GM21737 (cell line): ENCODE results near the gene SIGMAR1.

ENCODE experiments used
- ATAC-seq: cut with Tn5 transposase; IDR thresholded peaks from one replicate; pipeline ENCODE4 v1.9.1; 2021; ENCODE audit warnings: mild to moderate bottlenecking, moderate library complexity; ENCODE audit not compliant: unreplicated experiment

The SIGMAR1 gene

GRCh38 chr9:34606190-34606589 lies 31.4 kb downstream of the SIGMAR1 start:
- no peak for ATAC-seq

DNA sequence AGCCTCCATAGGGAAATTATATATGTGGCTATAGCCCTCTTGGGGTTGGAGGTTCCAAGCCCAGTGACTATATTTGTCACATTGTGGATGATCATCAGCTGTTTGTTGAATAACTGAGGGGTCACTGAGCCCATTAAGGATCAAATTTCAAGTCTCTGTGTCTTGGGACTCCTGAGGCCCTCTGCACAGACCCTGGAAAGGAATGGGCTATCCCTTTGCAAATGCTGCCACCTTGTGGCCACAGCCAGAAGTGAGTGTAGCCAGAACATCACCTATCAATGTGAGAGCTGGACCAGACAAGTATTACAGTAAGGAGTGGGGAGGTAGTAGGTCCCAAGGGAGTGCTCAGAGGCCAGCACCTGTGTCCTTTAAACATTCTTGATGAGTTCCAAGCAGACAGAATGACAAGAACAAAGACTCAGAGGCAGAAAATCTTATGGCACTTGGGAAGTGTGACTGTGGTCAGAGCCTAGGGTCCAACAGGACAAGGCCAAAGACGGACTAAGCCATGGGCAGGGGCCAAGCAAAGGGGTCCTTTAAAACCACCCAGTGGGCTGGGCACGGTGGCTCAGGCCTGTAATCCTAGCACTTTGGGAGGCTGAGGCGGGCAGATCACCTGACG lies 33.9 kb downstream of the SIGMAR1 start:
- ATAC-seq = peak; percentile 59

DNA sequence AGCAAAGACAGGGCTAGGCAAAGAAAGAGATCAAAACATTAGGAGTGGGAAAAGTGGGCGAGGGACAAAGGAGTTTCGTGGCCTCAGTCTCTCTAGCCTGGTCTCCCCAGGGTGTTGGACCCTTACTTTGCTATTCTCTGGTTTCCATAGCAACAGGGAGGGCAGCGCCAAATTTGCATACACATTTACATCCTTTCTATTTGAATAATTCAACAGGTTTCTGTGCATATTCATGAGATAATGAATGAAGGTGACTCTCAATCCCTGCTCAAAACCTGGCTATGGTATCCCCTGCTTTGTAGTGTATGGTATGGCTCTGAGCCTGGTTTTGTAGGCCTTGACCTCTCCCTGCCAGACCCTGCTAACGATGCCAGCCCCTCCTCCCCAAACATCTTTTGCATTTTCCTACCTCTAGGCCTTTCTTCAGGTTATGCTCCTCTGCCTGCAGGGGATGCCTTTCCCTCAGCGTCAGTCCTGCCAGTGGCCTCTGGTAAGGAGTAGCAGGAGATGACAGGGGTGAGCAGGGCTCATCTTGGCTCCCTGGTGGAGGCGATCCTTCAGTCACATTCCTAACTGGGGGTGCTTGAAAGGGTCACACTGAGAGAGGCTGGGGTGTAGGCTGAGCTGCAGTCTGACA lies 35.5 kb downstream of the SIGMAR1 start:
- no peak for ATAC-seq

- no peak for ATAC-seq
These were observed 36.7 kb downstream of the SIGMAR1 start for GRCh38 chr9:34600908-34601307.

GRCh38 chr9:34599546-34599945 lies 38.0 kb downstream of the SIGMAR1 start:
- no peak for ATAC-seq

DNA sequence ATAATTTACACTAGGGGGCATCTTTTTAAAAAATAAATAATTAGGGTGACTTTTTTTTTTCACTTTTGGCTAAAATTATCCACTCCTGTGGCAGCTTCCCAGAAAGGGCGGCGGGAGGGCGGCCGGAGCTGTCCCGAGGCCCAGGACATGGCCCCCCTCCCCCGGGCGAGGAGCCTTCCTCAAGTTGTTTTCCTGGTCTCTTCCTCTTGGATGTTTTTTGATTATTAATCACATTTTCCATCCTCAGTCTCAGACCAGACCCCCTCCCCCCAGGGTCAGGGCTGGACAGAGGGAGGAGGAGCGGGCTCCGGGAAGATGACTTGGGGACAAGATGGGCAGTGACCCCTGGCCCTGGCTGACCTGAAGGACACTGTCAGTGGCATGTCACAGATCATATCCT lies 43.4 kb downstream of the SIGMAR1 start:
- ATAC-seq = no peak

GRCh38 chr9:34592895-34593601 lies 44.5 kb downstream of the SIGMAR1 start:
- ATAC-seq = no peak

- no peak for ATAC-seq
These were observed 45.4 kb downstream of the SIGMAR1 start for GRCh38 chr9:34591917-34592866.

DNA sequence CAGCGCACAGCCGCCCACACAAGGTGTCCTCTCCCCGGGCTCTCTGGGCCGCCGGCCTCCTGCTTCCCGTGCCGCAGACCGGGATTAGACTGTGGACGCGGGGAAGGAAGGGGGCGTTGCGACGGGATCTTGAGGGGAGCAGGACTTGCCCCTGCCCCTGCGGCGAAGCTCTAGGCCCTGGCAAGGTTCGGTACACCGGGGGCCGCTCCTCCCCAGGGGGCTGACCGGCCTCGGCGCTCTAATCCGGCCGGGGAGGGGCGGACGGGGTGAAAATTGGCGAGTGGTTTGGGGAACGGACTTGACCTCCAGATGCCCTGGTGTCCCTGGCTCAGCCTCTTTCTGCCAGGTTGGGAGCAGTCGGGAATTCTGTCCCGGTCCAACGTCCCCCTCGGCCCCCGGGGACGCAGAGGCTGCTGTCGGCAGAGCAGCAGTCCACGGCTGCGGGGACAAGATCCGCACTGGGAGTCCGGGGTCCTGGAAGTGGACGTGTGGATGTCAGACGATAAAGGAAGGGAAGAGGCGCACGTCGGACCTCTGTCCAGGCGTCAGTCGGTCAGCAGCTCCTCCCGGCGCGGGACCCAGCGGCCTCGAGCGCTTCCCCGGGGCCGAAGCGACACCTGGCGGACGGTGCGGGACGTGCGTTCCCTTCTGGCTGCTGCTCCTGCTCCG lies 46.2 kb downstream of the SIGMAR1 start:
- no peak for ATAC-seq

GRCh38 chr9:34590381-34591247 lies 47.0 kb downstream of the SIGMAR1 start:
- ATAC-seq = no peak

DNA sequence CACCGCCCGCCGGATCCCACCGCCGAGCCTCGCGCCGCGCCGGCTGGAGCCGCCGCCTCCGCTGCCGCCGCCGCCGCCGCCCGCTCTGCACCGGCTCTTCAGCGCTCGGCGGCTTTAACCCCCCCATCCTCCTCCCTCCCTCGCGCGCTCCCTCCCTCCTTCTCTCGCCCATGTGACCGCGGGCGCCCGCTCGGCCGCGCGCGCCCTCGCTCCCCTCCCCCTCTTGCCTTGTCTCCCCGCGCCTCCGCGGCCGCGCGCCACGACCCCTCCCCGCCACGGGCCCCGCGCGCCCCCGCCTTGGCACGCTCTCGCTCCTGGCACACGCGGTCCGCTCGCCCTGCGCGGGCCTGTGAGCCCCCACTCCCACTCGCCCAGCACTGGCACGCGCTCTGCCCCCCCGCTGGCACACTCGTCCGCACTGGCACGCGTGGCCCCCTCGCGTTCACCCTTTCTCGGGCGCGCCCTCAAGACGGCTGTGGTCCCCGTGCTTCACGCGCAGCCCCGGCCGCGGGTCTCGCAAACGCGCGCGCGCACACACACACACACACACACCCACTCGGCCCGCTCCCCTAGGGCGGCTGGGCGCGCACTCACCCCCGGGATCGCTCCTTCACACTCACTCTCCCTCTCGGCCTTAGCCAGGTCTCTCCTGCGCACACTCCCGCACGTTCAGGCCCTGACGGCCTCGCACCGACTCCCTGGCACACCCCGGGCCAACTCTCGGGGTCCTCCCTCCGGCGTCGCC lies 47.8 kb downstream of the SIGMAR1 start, which contains the start of gene CNTFR:
TSS of gene CNTFR (minus strand) at position 89 of the 745 bp plus-strand sequence. CDS start 20,743 bp downstream, outside the sequence.
- no peak for ATAC-seq

GRCh38 chr9:34588671-34589635 lies 48.6 kb downstream of the SIGMAR1 start:
- ATAC-seq = no peak

GRCh38 chr9:34587271-34587670 lies 50.3 kb downstream of the SIGMAR1 start:
- no peak for ATAC-seq

DNA sequence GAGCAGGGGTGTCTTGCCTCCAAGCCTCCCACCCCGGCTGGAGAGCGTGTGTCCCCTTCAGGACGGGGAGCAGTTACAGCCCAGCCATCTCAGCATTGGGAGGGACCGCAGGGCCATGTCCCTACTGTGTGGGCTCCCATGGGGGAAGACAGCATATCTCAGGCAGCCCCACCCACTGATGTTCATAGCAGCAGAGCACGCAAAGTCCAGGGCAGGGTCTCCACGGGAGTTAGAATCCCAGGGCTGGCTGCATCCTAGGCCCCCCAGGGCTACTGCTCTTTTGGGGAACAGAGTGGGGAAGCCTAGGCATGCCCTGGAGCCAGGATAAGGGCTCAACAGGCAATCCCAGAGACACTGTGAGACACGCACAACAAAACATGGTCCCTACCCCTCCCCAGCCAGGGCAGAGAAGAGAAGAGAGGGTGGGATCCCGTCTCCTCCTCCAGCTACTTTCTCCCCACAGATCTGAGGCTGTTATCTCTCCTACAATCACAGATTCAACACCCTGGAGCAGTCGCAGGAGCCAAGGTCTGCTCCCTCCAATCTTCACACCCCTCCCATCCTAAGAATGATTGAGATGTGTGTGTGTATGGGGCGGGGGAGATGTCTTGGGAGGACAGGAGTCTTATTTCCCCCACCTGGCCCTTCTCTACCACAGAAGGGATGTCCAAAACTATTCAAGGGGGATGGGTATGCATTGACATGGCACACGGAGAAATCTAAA lies 51.5 kb downstream of the SIGMAR1 start:
- ATAC-seq = no peak

DNA sequence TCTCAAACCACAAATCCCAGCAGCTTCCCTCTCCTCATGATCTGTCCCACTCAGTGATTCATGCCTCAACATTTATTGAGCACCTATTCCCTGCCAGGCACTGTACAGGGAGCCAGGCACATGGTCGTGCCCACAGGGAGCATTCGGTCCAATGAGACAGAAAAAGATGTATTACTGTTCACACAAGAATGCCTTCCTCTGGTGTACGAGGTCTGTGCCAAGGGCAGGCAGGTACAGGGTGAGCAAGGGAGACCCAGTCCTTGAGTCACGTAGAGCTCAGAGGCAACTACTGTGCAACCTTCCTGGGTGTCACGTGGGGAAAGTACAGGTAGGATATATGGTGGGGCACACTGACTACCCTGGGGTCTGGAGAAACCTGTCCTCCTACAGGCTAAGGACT lies 52.6 kb downstream of the SIGMAR1 start:
- no peak for ATAC-seq
